ENCODE results near the gene DOCK8. TPM values are rescaled to one million over a fixed set of nuclear protein-coding genes. Genes with fewer than 3 reads are reported as not detected.

DOCK8 gene
- total RNA-seq, 4 donors from 2014 or later: 9.0 to 17.9 (median 13.6) TPM

DNA sequence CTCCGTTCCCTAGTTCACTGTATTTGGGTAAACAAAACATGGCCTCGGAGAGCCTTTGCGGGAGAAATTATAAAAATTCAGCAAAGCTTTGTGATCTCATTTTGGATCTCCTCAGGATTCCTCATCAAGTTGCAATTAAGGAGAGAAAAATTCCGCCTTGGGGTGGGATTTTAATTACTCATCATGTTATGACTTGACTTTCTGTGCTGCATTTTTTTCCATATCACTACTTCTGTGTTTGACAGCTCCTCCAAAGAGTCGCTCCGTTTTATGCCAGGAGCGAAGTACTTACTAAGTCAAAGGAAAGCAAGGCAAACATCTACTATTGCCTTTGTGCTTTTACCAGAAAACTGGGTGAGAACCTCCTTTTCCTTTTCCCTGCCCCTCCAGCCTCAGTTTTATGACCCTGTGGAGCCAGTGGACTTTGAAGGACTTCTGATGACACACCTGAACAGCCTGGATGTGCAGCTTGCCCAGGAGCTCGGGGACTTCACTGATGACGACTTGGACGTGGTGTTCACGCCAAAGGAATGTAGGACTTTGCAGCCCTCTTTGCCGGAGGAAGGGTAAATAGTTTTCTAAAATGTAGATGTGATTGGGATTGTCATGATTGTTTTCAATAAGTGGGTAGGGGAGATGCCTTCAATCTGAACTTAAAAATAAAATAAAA lies 71.5 kb downstream of the DOCK8 start:
- no peak for TF ChIP-seq EP300 (IDR thresholded peaks at IDR 0.05)
- H3K4me3 ChIP-seq: no peak overlapping the region
- peaks cover 0 to 9% (median 0%) of the 10 kb centered on the region in 3 donors for H3K36me3 ChIP-seq
- no peaks in the 10 kb centered on the region for H3K27me3 ChIP-seq
- no peak for DNase-seq (ENCODE audit: low spot score in 2 of 2)
- H3K27ac ChIP-seq: no peak overlapping the region
- peaks cover 0 to 6% (median 2%) of the 10 kb centered on the region in 4 donors for H3K4me1 ChIP-seq
- H3K9me3 ChIP-seq: no peaks in the 10 kb centered on the region
- WGBS, 2 donors: 76 to 77% methylated on average over 12 of the region's 12 CpGs

DNA sequence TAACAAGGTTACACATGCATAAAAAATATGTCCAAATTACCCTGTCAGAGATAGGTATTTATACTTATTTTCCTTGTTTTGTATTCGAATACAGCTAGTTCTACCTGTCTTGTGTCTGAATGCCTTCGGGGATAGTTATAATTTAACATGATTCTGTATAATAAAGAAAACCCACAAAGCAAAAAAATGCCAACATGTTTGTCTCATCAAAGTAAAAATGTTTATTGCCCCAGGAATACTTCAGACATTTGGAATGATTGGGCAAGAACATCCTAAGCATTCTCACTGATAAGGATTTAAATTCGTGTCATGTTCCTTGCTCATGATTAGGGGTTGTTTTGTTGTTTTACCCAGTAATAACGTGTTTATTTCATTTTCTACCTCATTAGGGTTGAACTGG lies 74.5 kb downstream of the DOCK8 start:
- Histone ChIP-seq H3K27ac (no peak overlapping the region), H3K4me3 (no peak overlapping the region), H3K4me1 (no peaks in the 10 kb centered on the region), H3K9me3 (no peaks in the 10 kb centered on the region), H3K27me3 (no peaks in the 10 kb centered on the region), H3K36me3 (peaks cover 0 to 9% (median 0%) of the 10 kb centered on the region in 3 donors)
- WGBS, 2 donors: 66 to 67% methylated on average over 4 of the region's 4 CpGs
- no peak for TF ChIP-seq EP300 (IDR thresholded peaks at IDR 0.05)
- TF ChIP-seq, protein P1, sequence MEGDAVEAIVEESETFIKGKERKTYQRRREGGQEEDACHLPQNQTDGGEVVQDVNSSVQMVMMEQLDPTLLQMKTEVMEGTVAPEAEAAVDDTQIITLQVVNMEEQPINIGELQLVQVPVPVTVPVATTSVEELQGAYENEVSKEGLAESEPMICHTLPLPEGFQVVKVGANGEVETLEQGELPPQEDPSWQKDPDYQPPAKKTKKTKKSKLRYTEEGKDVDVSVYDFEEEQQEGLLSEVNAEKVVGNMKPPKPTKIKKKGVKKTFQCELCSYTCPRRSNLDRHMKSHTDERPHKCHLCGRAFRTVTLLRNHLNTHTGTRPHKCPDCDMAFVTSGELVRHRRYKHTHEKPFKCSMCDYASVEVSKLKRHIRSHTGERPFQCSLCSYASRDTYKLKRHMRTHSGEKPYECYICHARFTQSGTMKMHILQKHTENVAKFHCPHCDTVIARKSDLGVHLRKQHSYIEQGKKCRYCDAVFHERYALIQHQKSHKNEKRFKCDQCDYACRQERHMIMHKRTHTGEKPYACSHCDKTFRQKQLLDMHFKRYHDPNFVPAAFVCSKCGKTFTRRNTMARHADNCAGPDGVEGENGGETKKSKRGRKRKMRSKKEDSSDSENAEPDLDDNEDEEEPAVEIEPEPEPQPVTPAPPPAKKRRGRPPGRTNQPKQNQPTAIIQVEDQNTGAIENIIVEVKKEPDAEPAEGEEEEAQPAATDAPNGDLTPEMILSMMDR (IDR thresholded peaks at IDR 0.05): no peak
- TF ChIP-seq POLR2A (IDR thresholded peaks at IDR 0.05): no peak
- DNase-seq (ENCODE audit: low spot score in 2 of 2): no peak

DNA sequence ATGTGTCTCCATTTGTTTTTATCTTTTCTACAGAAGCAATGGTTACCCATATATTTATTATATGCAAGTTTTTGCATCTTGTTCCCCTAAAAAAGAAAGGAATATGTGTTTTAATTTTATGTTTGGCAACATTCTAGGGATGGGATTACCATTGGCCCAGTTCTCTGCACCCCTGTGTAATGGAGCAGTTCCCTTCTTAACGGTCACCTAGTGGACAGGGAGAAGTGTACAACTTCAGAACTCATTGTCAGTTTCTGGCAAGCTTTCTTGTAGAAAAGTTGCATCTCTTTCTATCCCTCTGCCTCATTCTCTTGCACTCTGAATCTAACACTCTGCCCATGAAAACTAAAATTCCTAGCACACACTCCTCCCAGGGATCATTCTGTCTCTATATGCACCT lies 78.2 kb downstream of the DOCK8 start:
- DNase-seq (ENCODE audit: low spot score in 2 of 2): no peak
- H3K9me3 ChIP-seq: no peaks in the 10 kb centered on the region
- peaks cover 0 to 6% (median 0%) of the 10 kb centered on the region in 4 donors for H3K4me1 ChIP-seq
- H3K36me3 ChIP-seq: peaks cover 0 to 9% (median 0%) of the 10 kb centered on the region in 3 donors
- H3K4me3 ChIP-seq: no peak overlapping the region
- TF ChIP-seq EP300 (IDR thresholded peaks at IDR 0.05): no peak
- TF ChIP-seq, protein P1 (IDR thresholded peaks at IDR 0.05): no peak
- TF ChIP-seq POLR2A (IDR thresholded peaks at IDR 0.05): no peak
- no peaks in the 10 kb centered on the region for H3K27me3 ChIP-seq
- WGBS, 2 donors: 50 to 73% methylated on average over 1 of the region's 1 CpG
- H3K27ac ChIP-seq: no peak overlapping the region

DNA sequence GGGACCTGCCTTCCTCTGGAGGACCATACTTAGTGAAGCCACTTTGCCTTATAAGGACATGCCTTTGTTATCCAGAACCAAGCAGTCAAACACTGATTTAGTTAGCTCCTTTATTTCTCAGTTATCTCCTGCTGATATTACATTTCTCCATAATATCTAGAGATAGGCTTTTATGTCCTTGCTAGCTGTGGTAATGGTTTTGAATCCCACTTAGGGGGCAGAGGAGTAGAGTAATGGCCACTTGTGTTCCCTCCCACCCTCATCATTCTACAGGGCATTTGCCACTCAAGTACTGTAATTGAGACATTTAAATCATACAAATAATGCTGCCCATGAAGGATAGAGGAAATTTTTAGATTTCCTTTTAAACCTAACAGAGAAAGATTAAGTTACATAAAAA lies 80.9 kb downstream of the DOCK8 start:
- no peaks in the 10 kb centered on the region for H3K36me3 ChIP-seq
- TF ChIP-seq EP300 (IDR thresholded peaks at IDR 0.05) (no peak), POLR2A (IDR thresholded peaks at IDR 0.05) (no peak)
- TF ChIP-seq, protein P1 (IDR thresholded peaks at IDR 0.05): no peak
- no peak overlapping the region for H3K27ac ChIP-seq
- no peak for DNase-seq (ENCODE audit: low spot score in 2 of 2)
- no peaks in the 10 kb centered on the region for H3K9me3 ChIP-seq
- H3K4me1 ChIP-seq: peaks cover 0 to 6% (median 0%) of the 10 kb centered on the region in 4 donors
- H3K4me3 ChIP-seq: no peak overlapping the region
- H3K27me3 ChIP-seq: no peaks in the 10 kb centered on the region

DNA sequence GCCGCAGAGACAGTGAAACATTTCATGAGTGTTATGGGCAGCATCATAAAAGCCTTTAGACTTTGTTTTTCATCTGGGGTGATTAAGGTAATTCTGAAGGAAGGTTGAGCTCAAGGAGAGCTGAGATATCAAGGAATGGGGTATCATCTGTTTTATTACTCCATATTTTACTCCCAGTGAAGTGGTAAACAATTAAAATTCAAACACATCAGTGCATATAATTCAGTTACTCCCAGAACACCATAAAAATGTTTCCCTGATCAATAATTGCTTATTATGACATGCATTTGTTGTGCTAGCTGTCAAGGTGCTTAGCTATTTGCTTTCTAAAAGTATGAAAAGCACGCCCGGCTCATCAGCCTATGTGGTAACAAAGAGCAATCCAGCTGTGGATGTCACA lies 81.7 kb downstream of the DOCK8 start:
- Histone ChIP-seq H3K4me3 (no peak overlapping the region), H3K27ac (no peak overlapping the region), H3K9me3 (no peaks in the 10 kb centered on the region), H3K27me3 (no peaks in the 10 kb centered on the region), H3K36me3 (no peaks in the 10 kb centered on the region), H3K4me1 (peaks cover 0 to 6% (median 0%) of the 10 kb centered on the region in 4 donors)
- no peak for DNase-seq (ENCODE audit: low spot score in 2 of 2)
- TF ChIP-seq, protein P1 (IDR thresholded peaks at IDR 0.05): no peak
- no peak for TF ChIP-seq POLR2A (IDR thresholded peaks at IDR 0.05)
- no peak for TF ChIP-seq EP300 (IDR thresholded peaks at IDR 0.05)
- 79 to 93% methylated on average over 3 of the region's 3 CpGs for WGBS, 2 donors
